ENCODE results near the gene TRPV4.

Gene TRPV4

DNA sequence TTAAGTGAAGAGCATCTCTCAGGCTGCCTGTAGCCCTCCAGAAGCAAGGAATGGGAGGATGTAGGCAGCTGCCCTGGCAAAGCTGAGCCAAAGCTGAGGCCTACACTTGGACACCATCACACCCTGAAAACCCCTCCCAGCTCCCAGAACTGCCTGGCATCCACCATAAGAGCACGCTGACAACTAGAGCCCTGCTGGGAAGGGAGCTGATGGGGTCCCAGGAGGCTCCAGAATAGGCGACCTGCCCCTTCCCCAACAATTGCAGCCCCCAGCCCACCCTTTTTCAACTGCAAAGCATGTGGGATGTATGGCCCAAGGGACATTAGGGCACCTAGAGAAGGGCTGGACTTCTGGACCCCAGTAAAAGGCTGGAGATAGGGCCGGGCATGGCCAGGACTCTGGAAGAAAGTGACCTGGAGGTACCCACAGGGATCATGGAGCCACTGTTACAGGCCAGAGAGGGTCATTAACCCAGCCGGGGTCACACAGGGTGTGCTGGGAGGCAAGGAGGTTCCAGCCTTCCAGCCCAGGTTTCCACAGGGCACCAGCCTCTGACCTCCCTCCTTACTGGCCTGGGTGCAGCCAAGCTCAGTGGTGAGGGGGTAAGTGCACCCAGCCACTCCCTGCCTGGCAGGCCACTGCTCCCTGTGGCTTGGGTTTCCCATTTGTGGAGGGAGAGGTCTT, 91.8 kb downstream of the TRPV4 start:
- TF ChIP-seq, protein P1, sequence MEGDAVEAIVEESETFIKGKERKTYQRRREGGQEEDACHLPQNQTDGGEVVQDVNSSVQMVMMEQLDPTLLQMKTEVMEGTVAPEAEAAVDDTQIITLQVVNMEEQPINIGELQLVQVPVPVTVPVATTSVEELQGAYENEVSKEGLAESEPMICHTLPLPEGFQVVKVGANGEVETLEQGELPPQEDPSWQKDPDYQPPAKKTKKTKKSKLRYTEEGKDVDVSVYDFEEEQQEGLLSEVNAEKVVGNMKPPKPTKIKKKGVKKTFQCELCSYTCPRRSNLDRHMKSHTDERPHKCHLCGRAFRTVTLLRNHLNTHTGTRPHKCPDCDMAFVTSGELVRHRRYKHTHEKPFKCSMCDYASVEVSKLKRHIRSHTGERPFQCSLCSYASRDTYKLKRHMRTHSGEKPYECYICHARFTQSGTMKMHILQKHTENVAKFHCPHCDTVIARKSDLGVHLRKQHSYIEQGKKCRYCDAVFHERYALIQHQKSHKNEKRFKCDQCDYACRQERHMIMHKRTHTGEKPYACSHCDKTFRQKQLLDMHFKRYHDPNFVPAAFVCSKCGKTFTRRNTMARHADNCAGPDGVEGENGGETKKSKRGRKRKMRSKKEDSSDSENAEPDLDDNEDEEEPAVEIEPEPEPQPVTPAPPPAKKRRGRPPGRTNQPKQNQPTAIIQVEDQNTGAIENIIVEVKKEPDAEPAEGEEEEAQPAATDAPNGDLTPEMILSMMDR (conservative IDR thresholded peaks at IDR 0.05; ENCODE audit: low read depth, low read length): no peak
- no peak for DNase-seq (ENCODE audit: low read depth)
- no peak overlapping the region for H3K4me3 ChIP-seq (ENCODE audit: low read depth, low read length)

- H3K4me3 ChIP-seq (ENCODE audit: low read depth, low read length): no peak overlapping the region
- no peak for DNase-seq (ENCODE audit: low read depth)
- TF ChIP-seq, protein P1 (conservative IDR thresholded peaks at IDR 0.05; ENCODE audit: low read depth, low read length): no peak
Observed at GRCh38 chr12:109740694-109741245, 92.4 kb downstream of the TRPV4 start.

DNA sequence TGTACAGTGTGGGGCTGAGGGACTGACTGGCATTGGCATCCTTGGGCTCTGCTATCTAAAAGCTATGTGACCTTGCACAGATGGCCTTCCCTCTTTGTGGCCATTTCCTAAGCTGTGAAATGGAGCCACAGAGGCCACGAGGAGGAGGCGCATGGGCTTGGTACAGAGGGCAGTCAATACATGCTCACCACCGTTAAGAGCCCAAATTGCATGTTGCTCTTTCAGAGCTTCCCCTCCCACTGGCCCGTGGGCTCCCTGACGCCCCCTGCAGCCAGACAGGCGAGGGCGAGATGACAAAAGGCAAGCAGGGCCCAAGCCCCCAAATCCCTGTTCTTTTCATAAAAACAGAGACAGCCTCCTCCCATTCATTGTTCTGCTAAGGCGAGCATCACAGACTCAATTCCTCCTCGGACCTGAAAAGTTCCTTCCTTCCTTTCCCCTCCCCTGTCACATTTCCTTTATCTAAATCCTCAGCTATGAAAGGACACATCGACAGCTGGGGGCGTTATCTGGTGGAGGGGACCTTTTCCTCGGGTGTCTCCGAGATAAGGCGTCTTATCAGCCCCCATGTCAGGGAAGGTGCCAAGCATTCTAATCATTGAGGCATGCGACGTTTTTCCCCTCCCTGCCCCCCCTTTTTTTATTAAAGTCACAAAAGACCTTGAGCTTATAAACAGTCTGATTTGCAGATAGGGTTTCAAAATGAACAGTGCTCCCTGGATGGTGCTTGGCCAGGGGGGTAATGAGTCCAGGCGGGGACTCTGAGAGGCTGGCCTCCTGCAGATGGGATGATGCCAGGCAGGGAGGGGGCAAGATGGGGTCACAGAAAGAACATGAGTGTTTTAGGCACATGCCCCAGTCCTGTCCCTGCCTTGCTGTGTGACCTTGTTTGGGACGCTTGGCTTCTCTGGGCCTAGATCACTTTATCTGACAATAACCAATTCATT, 93.2 kb downstream of the TRPV4 start:
- no peak overlapping the region for H3K4me3 ChIP-seq (ENCODE audit: low read depth, low read length)
- TF ChIP-seq, protein P1 (conservative IDR thresholded peaks at IDR 0.05; ENCODE audit: low read depth, low read length): peak; percentile 34
- no peak for DNase-seq (ENCODE audit: low read depth)

GRCh38 chr12:109738878-109739665, 94.1 kb downstream of the TRPV4 start:
- no peak overlapping the region for H3K4me3 ChIP-seq (ENCODE audit: low read depth, low read length)
- DNase-seq (ENCODE audit: low read depth): no peak
- TF ChIP-seq, protein P1 (conservative IDR thresholded peaks at IDR 0.05; ENCODE audit: low read depth, low read length): no peak

DNA sequence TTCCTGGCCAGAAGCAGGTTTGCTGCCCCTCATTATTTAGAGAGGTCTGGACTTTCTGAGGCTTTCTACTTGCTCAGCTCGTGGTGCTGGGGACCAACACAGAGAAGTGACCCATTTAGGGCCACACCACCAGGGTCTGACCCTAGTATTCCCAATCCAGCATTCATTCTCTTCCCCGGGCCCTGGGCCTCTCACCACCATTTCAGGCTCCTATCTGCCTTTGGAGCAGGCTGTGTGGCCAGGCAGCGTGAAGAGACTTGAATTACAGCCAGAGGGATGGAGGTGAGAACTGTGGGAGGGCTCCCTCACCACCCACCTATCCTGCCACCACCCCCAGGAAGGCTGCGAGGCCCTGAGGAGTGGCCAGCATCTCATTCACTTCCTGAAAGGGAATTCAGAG, 95.0 kb downstream of the TRPV4 start:
- TF ChIP-seq, protein P1 (conservative IDR thresholded peaks at IDR 0.05; ENCODE audit: low read depth, low read length): no peak
- no peak overlapping the region for H3K4me3 ChIP-seq (ENCODE audit: low read depth, low read length)
- no peak for DNase-seq (ENCODE audit: low read depth)

GRCh38 chr12:109737631-109738030, 95.6 kb downstream of the TRPV4 start:
- TF ChIP-seq, protein P1 (conservative IDR thresholded peaks at IDR 0.05; ENCODE audit: low read depth, low read length): no peak
- no peak for DNase-seq (ENCODE audit: low read depth)
- H3K4me3 ChIP-seq (ENCODE audit: low read depth, low read length): no peak overlapping the region

Data from choroid plexus epithelial cell (primary cell).